Calu3 (cell line): ENCODE results near the gene KAT6B. TPM values are rescaled to one million over a fixed set of nuclear protein-coding genes. Genes with fewer than 3 reads are reported as not detected.
"Not testable (repeated sequence)": the region's sequence is repeated elsewhere in the genome, so short reads cannot be mapped to it uniquely, and the experiment has no call there.

ENCODE experiments used
- BruUV-seq: library from RNA; stranded (reverse); fragments of 400-500 nt; replicated peaks from 2 replicates; lab custom pipeline; 2021; lab: Mats Ljungman, UMichigan
- CTCF ChIA-PET: fragments of 300-600 bp; sonication (Branson Sonifier 250); formaldehyde crosslinking; loops from one replicate; lab custom pipeline; 2022; ENCODE audit warnings: antibody characterized with exemption; lab: Charles Lee
- DNase-seq: peaks from one replicate; pipeline ENCODE4 v3.0.0; 2022
- H3K27ac Mint-ChIP-seq: one replicate; pipeline ENCODE4 v1.8.0; 2022; ENCODE audit warnings: mixed read lengths; ENCODE audit not compliant: unreplicated experiment
- H3K27me3 Mint-ChIP-seq: one replicate; pipeline ENCODE4 v1.8.0; 2022; ENCODE audit warnings: mixed read lengths; ENCODE audit not compliant: unreplicated experiment
- H3K36me3 Mint-ChIP-seq: one replicate; pipeline ENCODE4 v1.8.0; 2022; ENCODE audit warnings: mild to moderate bottlenecking, moderate library complexity, mixed read lengths; ENCODE audit not compliant: insufficient read depth, unreplicated experiment
- H3K4me1 Mint-ChIP-seq: one replicate; pipeline ENCODE4 v1.8.0; 2022; ENCODE audit warnings: mild to moderate bottlenecking, low read depth, mixed read lengths; ENCODE audit not compliant: unreplicated experiment
- H3K4me3 Mint-ChIP-seq: one replicate; pipeline ENCODE4 v1.8.0; 2022; ENCODE audit warnings: mild to moderate bottlenecking, low read depth, moderate library complexity, mixed read lengths; ENCODE audit not compliant: unreplicated experiment
- H3K9me3 Mint-ChIP-seq: one replicate; pipeline ENCODE4 v1.8.0; 2022; ENCODE audit warnings: low read depth, mixed read lengths; ENCODE audit not compliant: unreplicated experiment
- intact Hi-C: fragments of 100-400 bp; cut with micrococcal nuclease; formaldehyde crosslinking; loops from one replicate; pipeline ENCODE4 v1.10.0; 2022; ENCODE audit not compliant: unreplicated experiment
- total RNA-seq: library from RNA; stranded (reverse); gene quantifications from 2 replicates; pipeline ENCODE4 v1.2.3, GENCODE V29; 2022
- TF ChIP-seq, protein P1 (sequence below): fragments of 200-600 bp; IDR thresholded peaks from one replicate; pipeline ENCODE4 v1.8.0; 2022; ENCODE audit warnings: antibody characterized with exemption; ENCODE audit not compliant: unreplicated experiment

KAT6B gene
- total RNA-seq, 1 experiment from 2014 or later = 28.6 TPM

DNA sequence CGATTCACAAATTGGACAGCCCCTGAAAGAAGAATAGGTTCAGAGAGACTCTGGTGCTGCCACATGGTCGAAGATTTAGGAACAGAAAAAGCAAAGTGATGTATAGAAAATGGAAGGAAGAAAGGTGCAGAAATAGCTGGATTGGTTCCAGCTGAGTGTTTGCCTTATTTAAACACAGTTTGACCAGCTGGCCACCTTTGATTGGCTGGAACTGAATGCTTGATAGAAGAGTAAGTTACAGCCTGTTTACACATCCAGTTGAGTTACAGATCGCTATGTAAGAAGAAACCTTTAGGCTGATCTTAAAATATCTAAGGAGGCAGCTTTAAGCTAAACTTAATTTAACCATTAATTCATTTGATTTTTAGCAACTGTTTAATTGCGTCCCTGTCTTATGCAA, 40.3 kb upstream of the KAT6B start:
- Mint-ChIP-seq H3K27ac (no peak overlapping the region), H3K4me1 (no peaks in the 10 kb centered on the region), H3K27me3 (no peaks in the 10 kb centered on the region), H3K4me3 (no peak overlapping the region), H3K9me3 (no peaks in the 10 kb centered on the region), H3K36me3 (no peaks in the 10 kb centered on the region)
- CTCF ChIA-PET = interaction anchor here (0.6 kb wide), 1 partner anchor 104 kb away, joined by 4 read pairs; no protein-coding TSS in a partner anchor
- TF ChIP-seq, protein P1, sequence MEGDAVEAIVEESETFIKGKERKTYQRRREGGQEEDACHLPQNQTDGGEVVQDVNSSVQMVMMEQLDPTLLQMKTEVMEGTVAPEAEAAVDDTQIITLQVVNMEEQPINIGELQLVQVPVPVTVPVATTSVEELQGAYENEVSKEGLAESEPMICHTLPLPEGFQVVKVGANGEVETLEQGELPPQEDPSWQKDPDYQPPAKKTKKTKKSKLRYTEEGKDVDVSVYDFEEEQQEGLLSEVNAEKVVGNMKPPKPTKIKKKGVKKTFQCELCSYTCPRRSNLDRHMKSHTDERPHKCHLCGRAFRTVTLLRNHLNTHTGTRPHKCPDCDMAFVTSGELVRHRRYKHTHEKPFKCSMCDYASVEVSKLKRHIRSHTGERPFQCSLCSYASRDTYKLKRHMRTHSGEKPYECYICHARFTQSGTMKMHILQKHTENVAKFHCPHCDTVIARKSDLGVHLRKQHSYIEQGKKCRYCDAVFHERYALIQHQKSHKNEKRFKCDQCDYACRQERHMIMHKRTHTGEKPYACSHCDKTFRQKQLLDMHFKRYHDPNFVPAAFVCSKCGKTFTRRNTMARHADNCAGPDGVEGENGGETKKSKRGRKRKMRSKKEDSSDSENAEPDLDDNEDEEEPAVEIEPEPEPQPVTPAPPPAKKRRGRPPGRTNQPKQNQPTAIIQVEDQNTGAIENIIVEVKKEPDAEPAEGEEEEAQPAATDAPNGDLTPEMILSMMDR = no peak
- intact Hi-C loops = no loop called here
- BruUV-seq = no TSS peak
- no peak for DNase-seq

DNA sequence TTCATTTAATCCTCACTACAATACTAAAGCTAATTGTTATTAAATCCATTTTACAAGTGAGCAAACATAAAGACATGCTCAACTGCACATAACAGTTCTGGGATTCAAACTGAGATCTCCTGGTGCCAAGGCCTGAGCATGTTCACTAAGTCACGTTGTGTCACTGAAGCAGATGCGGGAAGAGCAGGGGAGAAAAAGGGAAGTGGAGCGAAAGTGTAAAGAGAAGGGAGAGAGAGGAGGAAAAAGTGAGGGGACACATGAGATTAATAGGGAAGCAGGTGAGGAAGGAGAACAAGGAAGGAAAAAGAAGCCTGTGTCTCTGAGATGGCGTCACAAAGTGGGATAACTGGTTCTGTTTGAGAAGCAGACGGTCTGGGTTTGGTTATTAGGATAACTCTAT, 38.9 kb upstream of the KAT6B start:
- CTCF ChIA-PET = no interaction called here
- Mint-ChIP-seq H3K9me3 (no peaks in the 10 kb centered on the region), H3K27ac (no peak overlapping the region), H3K4me3 (no peak overlapping the region), H3K36me3 (no peaks in the 10 kb centered on the region), H3K27me3 (no peaks in the 10 kb centered on the region), H3K4me1 (no peaks in the 10 kb centered on the region)
- no TSS peak for BruUV-seq
- TF ChIP-seq, protein P1 = no peak
- intact Hi-C loops = no loop called here
- DNase-seq = no peak

DNA sequence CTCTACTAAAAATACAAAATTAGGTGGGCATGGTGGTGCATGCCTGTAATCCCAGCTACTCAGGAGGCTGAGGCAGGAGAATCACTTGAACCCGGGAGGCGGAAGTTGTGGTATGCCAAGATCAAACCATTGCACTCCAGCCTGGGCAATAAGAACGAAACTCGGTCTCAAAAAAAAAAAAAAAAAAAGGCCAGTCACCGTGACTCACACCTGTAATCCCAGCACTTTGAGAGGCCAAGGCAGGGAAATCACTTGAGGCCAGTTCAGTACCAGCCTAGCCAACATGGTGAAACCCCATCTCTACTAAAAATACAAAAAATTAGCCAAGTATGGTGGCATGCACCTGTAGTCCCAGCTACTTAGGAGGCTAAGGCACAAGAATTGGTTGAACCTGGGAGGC, 34.4 kb upstream of the KAT6B start:
- intact Hi-C loops, BruUV-seq, H3K4me3 Mint-ChIP-seq, H3K36me3 Mint-ChIP-seq, H3K27ac Mint-ChIP-seq, H3K27me3 Mint-ChIP-seq, H3K9me3 Mint-ChIP-seq, H3K4me1 Mint-ChIP-seq, DNase-seq: not testable (repeated sequence)
- CTCF ChIA-PET = interaction anchor here (0.7 kb wide), 1 partner anchor 24 kb away, joined by 6 read pairs; no protein-coding TSS in a partner anchor

DNA sequence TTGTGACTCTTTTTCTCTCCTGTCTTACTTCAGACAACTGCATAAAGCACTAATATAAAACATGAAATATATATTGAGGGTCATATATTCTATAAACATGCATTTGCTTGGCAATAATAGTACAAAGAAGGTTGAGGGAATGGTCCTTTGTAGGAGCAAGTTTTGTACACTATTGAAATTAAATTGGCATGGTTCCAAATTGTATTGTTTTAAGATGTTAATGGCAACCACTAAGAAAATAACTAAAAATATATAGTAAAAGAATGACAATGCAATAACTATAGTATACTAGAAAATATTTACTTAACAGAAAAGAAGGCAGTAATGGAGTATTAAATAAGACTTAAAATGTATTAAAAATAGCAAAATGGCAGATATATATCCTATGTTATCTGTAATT, 33.7 kb upstream of the KAT6B start:
- intact Hi-C loops = no loop called here
- CTCF ChIA-PET = no interaction called here
- no TSS peak for BruUV-seq
- Mint-ChIP-seq H3K4me1 (no peaks in the 10 kb centered on the region), H3K36me3 (no peaks in the 10 kb centered on the region), H3K4me3 (no peak overlapping the region), H3K27me3 (no peaks in the 10 kb centered on the region), H3K9me3 (no peaks in the 10 kb centered on the region), H3K27ac (no peak overlapping the region)
- DNase-seq = no peak
- TF ChIP-seq, protein P1 = no peak

DNA sequence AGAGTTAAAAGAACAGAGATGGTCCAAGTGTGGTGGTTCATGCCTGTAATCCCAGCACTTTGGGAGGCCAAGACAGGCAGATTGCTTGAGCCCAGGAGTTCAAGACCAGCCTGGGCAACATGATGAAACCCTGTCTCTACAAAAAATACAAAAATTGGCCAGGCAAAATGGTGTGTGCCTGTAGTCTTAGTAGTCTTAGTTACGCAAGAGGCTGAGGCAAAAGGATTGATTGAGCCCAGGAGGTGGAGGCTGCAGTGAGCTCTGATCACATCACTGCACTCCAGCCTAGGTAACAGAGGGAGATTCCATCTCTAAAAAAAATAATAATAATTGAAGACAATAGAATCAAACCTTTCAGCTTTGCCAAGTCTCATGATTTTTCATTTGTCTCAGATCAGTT, 33.2 kb upstream of the KAT6B start:
- H3K9me3 Mint-ChIP-seq, DNase-seq, H3K4me3 Mint-ChIP-seq, intact Hi-C loops, H3K27me3 Mint-ChIP-seq, BruUV-seq, H3K27ac Mint-ChIP-seq, H3K4me1 Mint-ChIP-seq, H3K36me3 Mint-ChIP-seq, CTCF ChIA-PET: not testable (repeated sequence)
